Measurements from ENCODE around the gene SLC44A3. TPM values are rescaled to one million over a fixed set of nuclear protein-coding genes. Genes with fewer than 3 reads are reported as not detected.

SLC44A3 gene
- total and polyA plus RNA-seq, 2 of the 13 experiments (the other 11 are each of a cell fraction or from before 2014, with no cell fraction given) = 6.8 to 14.1 TPM

GRCh38 chr1:94807742-94808491, 12.2 kb upstream of the SLC44A3 start (continued):
- TF ChIP-seq, protein P1, sequence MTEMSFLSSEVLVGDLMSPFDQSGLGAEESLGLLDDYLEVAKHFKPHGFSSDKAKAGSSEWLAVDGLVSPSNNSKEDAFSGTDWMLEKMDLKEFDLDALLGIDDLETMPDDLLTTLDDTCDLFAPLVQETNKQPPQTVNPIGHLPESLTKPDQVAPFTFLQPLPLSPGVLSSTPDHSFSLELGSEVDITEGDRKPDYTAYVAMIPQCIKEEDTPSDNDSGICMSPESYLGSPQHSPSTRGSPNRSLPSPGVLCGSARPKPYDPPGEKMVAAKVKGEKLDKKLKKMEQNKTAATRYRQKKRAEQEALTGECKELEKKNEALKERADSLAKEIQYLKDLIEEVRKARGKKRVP (CRISPR knock-in tag; IDR thresholded peaks at IDR 0.05) = no peak
- TF ChIP-seq GLMP (CRISPR knock-in tag; IDR thresholded peaks at IDR 0.05; ENCODE audit: borderline replicate concordance) (no peak), ZNF839 (CRISPR knock-in tag; IDR thresholded peaks at IDR 0.05; ENCODE audit: borderline replicate concordance) (no peak), ZNF12 (CRISPR knock-in tag; IDR thresholded peaks at IDR 0.05) (no peak), KLF15 (CRISPR knock-in tag; IDR thresholded peaks at IDR 0.05; ENCODE audit: borderline replicate concordance) (no peak), ZNF629 (CRISPR knock-in tag; conservative IDR thresholded peaks at IDR 0.05) (no peak), CREB1 (IDR thresholded peaks at IDR 0.05) (no peak), CREB1 (CRISPR knock-in tag; IDR thresholded peaks at IDR 0.05) (0 out of 2 replicates have a peak, but pooled peaks have one; percentile 11), HNRNPUL1 (IDR thresholded peaks at IDR 0.05; ENCODE audit: low read depth, low read length) (no peak), HDAC6 (IDR thresholded peaks at IDR 0.05; ENCODE audit: low read depth, low read length) (no peak), KAT8 (CRISPR knock-in tag; IDR thresholded peaks at IDR 0.05) (no peak), ZNF430 (CRISPR knock-in tag; IDR thresholded peaks at IDR 0.05) (no peak), SKIL (CRISPR knock-in tag; IDR thresholded peaks at IDR 0.05; ENCODE audit: borderline replicate concordance) (no peak), RFX3 (CRISPR knock-in tag; IDR thresholded peaks at IDR 0.05) (no peak), SMYD3 (CRISPR knock-in tag; IDR thresholded peaks at IDR 0.05) (no peak), HOXD1 (CRISPR knock-in tag; IDR thresholded peaks at IDR 0.05) (no peak), SCMH1 (CRISPR knock-in tag; IDR thresholded peaks at IDR 0.05; ENCODE audit: borderline replicate concordance) (no peak)
- TF ChIP-seq, protein P2, sequence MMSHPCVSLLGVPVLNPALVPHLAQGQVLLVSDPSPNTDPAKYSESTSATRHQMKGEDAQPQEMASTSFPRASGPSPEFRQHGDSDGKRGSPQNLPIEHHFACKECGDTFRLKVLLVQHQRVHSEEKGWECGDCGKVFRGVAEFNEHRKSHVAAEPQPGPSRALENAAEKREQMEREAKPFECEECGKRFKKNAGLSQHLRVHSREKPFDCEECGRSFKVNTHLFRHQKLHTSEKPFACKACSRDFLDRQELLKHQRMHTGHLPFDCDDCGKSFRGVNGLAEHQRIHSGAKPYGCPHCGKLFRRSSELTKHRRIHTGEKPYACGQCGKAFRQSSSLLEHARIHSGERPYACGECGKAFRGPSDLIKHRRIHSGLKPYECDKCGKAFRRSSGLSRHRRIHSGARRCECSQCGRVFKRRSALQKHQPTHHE (CRISPR knock-in tag; IDR thresholded peaks at IDR 0.05; ENCODE audit: borderline replicate concordance) = no peak
- TF ChIP-seq, protein P3, sequence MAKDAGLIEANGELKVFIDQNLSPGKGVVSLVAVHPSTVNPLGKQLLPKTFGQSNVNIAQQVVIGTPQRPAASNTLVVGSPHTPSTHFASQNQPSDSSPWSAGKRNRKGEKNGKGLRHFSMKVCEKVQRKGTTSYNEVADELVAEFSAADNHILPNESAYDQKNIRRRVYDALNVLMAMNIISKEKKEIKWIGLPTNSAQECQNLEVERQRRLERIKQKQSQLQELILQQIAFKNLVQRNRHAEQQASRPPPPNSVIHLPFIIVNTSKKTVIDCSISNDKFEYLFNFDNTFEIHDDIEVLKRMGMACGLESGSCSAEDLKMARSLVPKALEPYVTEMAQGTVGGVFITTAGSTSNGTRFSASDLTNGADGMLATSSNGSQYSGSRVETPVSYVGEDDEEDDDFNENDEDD (CRISPR knock-in tag; IDR thresholded peaks at IDR 0.05; ENCODE audit: borderline replicate concordance) = no peak
- TF ChIP-seq, protein P4, sequence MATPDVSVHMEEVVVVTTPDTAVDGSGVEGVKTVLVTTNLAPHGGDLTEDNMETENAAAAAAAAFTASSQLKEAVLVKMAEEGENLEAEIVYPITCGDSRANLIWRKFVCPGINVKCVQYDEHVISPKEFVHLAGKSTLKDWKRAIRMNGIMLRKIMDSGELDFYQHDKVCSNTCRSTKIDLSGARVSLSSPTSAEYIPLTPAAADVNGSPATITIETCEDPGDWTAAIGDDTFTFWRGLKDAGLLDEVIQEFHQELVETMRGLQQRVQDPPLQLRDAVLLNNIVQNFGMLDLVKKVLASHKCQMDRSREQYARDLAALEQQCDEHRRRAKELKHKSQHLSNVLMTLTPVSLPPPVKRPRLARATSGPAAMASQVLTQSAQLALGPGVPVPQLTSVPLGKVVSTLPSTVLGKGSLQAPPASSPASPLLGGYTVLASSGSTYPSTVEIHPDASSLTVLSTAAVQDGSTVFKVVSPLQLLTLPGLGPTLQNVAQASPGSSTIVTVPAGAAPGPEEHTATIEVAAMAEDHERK (CRISPR knock-in tag; IDR thresholded peaks at IDR 0.05; ENCODE audit: low read depth) = no peak

Data from HepG2 (cell line).